SK-N-SH (cell line): ENCODE data around the gene VEGFB. TPM values are rescaled to one million over a fixed set of nuclear protein-coding genes. Genes with fewer than 3 reads are reported as not detected.
A peak's percentile ranks its signal among the peaks of the same experiment; 100 is the strongest.

Source experiments
- CTCF ChIA-PET: fragments of 300-600, 350-600 bp; formaldehyde crosslinking; extraction: SDS; loops from one replicate; lab custom pipeline; 2021; lab: Yijun Ruan, JAX
- POLR2A ChIA-PET: fragments of 350-600 bp; sonication (Branson Sonifier 250); formaldehyde crosslinking; extraction: SDS; loops from one replicate; lab custom pipeline; 2020; ENCODE audit warnings: antibody characterized with exemption, inconsistent platforms; lab: Yijun Ruan, JAX
- DNase-seq: peaks from one replicate; pipeline ENCODE4 v3.0.0; 2012
- H2AFZ ChIP-seq: fragments of 200-600 bp; sonication (generic); 2 replicates; pipeline ENCODE4 v1.8.1; 2016; ENCODE audit warnings: antibody characterized with exemption, mild to moderate bottlenecking, low read depth
- H3F3A ChIP-seq: fragments of 200-600 bp; sonication (generic); replicated peaks from 2 replicates; pipeline ENCODE3; 2016; ENCODE audit warnings: antibody characterized with exemption, mild to moderate bottlenecking; ENCODE audit not compliant: insufficient read depth
- H3K27ac ChIP-seq, 2 experiments: fragments of 200-500 bp in 1 of 2; fragments of 200-600 bp in 1 of 2; sonication (Bioruptor generic) in 1 of 2; sonication (generic), shearing (Covaris generic) in 1 of 2; 2 replicates each; pipeline versions ENCODE4 v1.5.1 to v1.6.1; 2014 to 2016; ENCODE audit warnings: low read depth in 2 of 2, inconsistent platforms in 1 of 2, low read length in 1 of 2, mild to moderate bottlenecking in 1 of 2, mixed read lengths in 1 of 2
- H3K27me3 ChIP-seq: fragments of 200-600 bp; sonication (generic), shearing (Covaris generic); 2 replicates; pipeline ENCODE4 v1.6.1; 2016; ENCODE audit warnings: mixed run types; ENCODE audit not compliant: insufficient read depth
- H3K36me3 ChIP-seq, 2 experiments: fragments of 200-500 bp in 1 of 2; fragments of 200-600 bp in 1 of 2; sonication (Bioruptor generic) in 1 of 2; sonication (generic) in 1 of 2; replicated peaks in 1 of 2; 2 replicates each; pipeline versions ENCODE3 to v1.5.1; 2014 to 2016; ENCODE audit warnings: low read length in 1 of 2, mild to moderate bottlenecking in 1 of 2; ENCODE audit not compliant: insufficient read depth in 2 of 2, control insufficient read depth in 1 of 2
- H3K4me1 ChIP-seq, 2 experiments: fragments of 200-500 bp in 1 of 2; fragments of 200-600 bp in 1 of 2; sonication (Bioruptor generic) in 1 of 2; sonication (generic), shearing (Covaris generic) in 1 of 2; 2 replicates each; pipeline versions ENCODE4 v1.5.1 to v1.6.1; 2014 to 2016; ENCODE audit warnings: low read depth in 1 of 2, low read length in 1 of 2, mixed run types in 1 of 2; ENCODE audit not compliant: insufficient read depth in 2 of 2, control insufficient read depth in 1 of 2
- H3K4me2 ChIP-seq: fragments of 200-600 bp; sonication (generic), shearing (Covaris generic); 2 replicates; pipeline ENCODE4 v1.6.1; 2017; ENCODE audit warnings: mixed run types
- H3K4me3 ChIP-seq, 2 experiments: fragments of 200-500 bp in 1 of 2; fragments of 200-600 bp in 1 of 2; sonication (Bioruptor generic) in 1 of 2; sonication (generic), shearing (Covaris generic) in 1 of 2; 2 replicates each; pipeline versions ENCODE4 v1.5.1 to v1.8.1; 2014 to 2016; ENCODE audit warnings: low read depth in 2 of 2, inconsistent platforms in 1 of 2, low read length in 1 of 2, mild to moderate bottlenecking in 1 of 2, mixed read lengths in 1 of 2, moderate library complexity in 1 of 2
- H3K79me2 ChIP-seq: fragments of 200-600 bp; sonication (generic); 2 replicates; pipeline ENCODE4 v1.8.1; 2017; ENCODE audit warnings: mild to moderate bottlenecking; ENCODE audit not compliant: insufficient read depth
- H3K9ac ChIP-seq: fragments of 200-600 bp; sonication (generic); 2 replicates; pipeline ENCODE4 v1.6.1; 2017; ENCODE audit warnings: mixed run types
- H3K9me2 ChIP-seq: fragments of 200-600 bp; sonication (generic); 2 replicates; pipeline ENCODE4 v1.6.1; 2017; ENCODE audit warnings: mixed run types
- H3K9me3 ChIP-seq: fragments of 200-600 bp; sonication (generic); 2 replicates; pipeline ENCODE4 v1.6.1; 2017; ENCODE audit warnings: mixed run types, mild to moderate bottlenecking, moderate library complexity
- H4K20me1 ChIP-seq: fragments of 200-600 bp; sonication (generic); 2 replicates; pipeline ENCODE4 v1.6.1; 2017; ENCODE audit warnings: mild to moderate bottlenecking, mixed run types; ENCODE audit not compliant: insufficient read depth
- ELF1 ChIP-seq: IDR thresholded peaks from 2 replicates; pipeline ENCODE4 v1.4.0; 2012
- EP300 ChIP-seq, 2 experiments: IDR thresholded peaks; 2 replicates each; pipeline versions ENCODE4 v1.4.0 to v1.6.1; 2012; ENCODE audit warnings: borderline replicate concordance in 1 of 2, low read depth in 1 of 2, low read length in 1 of 2
- GABPA ChIP-seq: IDR thresholded peaks from 2 replicates; pipeline ENCODE4 v1.4.0; 2012; ENCODE audit warnings: low read depth, mild to moderate bottlenecking
- GATA2 ChIP-seq: sonication (generic); formaldehyde crosslinking; IDR thresholded peaks from 2 replicates; pipeline ENCODE4 v1.5.0; 2020; ENCODE audit warnings: mild to moderate bottlenecking, missing genetic modification reagents
- NFIC ChIP-seq: IDR thresholded peaks from 2 replicates; pipeline ENCODE4 v1.4.0; 2012; ENCODE audit warnings: borderline replicate concordance
- TCF12 ChIP-seq: IDR thresholded peaks from 2 replicates; pipeline ENCODE4 v1.4.0; 2012
- TEAD4 ChIP-seq: IDR thresholded peaks from 2 replicates; pipeline ENCODE4 v1.4.0; 2012; ENCODE audit warnings: mild to moderate bottlenecking, borderline replicate concordance; ENCODE audit not compliant: insufficient read depth
- YY1 ChIP-seq: IDR thresholded peaks from 2 replicates; pipeline ENCODE4 v1.4.0; 2012; ENCODE audit warnings: low read depth, mild to moderate bottlenecking
- WGBS: methylation state at CpG from one replicate; pipeline ENCODE4 v1.1.6; 2017; ENCODE audit warnings: low lambda C conversion rate; 5-methylcytosine and 5-hydroxymethylcytosine counted together
- polyA plus RNA-seq, 3 experiments: library from polyadenylated mRNA; depleted of rRNA; stranded (reverse); fragments of >200 nt; gene quantifications; 2 replicates each; pipeline ENCODE4 v1.2.3, GENCODE V29; 2012
- TF ChIP-seq, protein P1 (sequence below): IDR thresholded peaks from 2 replicates; pipeline ENCODE4 v1.4.0; 2012; ENCODE audit warnings: low read depth
- TF ChIP-seq, protein P2 (sequence below): fragments of 150-350 bp; IDR thresholded peaks from 2 replicates; pipeline ENCODE4 v1.6.1; 2016; ENCODE audit warnings: mild to moderate bottlenecking, low read depth, low read length
- TF ChIP-seq, protein P3 (sequence below): IDR thresholded peaks from 2 replicates; pipeline ENCODE4; 2012
- TF ChIP-seq, protein P4 (sequence below): IDR thresholded peaks from 2 replicates; pipeline ENCODE4 v1.6.1; 2012; ENCODE audit warnings: mild to moderate bottlenecking, low read depth, low read length, moderate library complexity

Gene VEGFB
- polyA plus RNA-seq, 1 of the 3 experiments (the other 2 are of a cell fraction): 29.9 TPM

DNA sequence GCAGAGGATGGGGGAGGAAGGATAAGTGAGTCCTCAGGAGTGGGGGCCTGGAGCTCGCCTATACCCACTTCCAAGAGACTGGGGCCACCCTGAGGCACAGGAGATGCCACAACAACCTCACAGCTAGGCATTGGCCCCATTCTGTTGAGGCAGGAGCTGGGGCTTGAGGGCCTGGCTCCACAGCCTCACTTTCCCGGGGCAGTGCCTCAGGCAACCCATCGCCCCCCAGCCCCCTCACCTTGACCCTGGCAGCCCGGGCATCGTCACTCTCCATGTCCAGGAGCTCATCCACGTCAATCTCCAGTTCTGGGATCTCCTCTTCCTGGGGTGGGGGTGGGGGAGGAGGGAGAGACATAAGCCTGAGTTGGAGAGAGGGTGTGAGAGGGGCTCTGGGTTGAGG, 10.6 kb downstream of the VEGFB start:
- Histone ChIP-seq H3K27me3 (no peaks in the 10 kb centered on the region), H3K36me3 (peaks cover 10 to 14% of the 10 kb centered on the region in 2 experiments), H3F3A (peaks cover 17% of the 10 kb centered on the region), H2AFZ (no peak overlapping the region), H3K79me2 (peaks cover 48% of the 10 kb centered on the region), H4K20me1 (no peaks in the 10 kb centered on the region), H3K9ac (peak overlapping the region; percentile 72; the same call in 1 of the 2 replicates), H3K4me1 (peaks cover 14 to 42% of the 10 kb centered on the region in 2 experiments; a peak in 2 of 4 replicates), H3K9me2 (no peaks in the 10 kb centered on the region), H3K4me3 (peak overlapping the region; percentile 75 to 98)
- no peak for DNase-seq
- 21% methylated on average over 5 of the region's 6 CpGs for WGBS
- POLR2A ChIA-PET: interaction anchor here (0.6 to 12.4 kb wide), 9 partner anchors 11 to 382 kb away, joined by 3 to 112 read pairs (median 3); partner anchors contain the start of gene ESRRA
- CTCF ChIA-PET: interaction anchor here (1.0 to 3.4 kb wide), 4 partner anchors 14 to 1085 kb away, joined by 3 to 14 read pairs (median 6); partner anchors contain the start of gene DNAJC4
- TF ChIP-seq ELF1 (no peak), GABPA (no peak), TCF12 (no peak)
- TF ChIP-seq, protein P1, sequence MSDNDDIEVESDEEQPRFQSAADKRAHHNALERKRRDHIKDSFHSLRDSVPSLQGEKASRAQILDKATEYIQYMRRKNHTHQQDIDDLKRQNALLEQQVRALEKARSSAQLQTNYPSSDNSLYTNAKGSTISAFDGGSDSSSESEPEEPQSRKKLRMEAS: no peak
- TF ChIP-seq, protein P2, sequence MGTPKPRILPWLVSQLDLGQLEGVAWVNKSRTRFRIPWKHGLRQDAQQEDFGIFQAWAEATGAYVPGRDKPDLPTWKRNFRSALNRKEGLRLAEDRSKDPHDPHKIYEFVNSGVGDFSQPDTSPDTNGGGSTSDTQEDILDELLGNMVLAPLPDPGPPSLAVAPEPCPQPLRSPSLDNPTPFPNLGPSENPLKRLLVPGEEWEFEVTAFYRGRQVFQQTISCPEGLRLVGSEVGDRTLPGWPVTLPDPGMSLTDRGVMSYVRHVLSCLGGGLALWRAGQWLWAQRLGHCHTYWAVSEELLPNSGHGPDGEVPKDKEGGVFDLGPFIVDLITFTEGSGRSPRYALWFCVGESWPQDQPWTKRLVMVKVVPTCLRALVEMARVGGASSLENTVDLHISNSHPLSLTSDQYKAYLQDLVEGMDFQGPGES: no peak
- TF ChIP-seq, protein P3, sequence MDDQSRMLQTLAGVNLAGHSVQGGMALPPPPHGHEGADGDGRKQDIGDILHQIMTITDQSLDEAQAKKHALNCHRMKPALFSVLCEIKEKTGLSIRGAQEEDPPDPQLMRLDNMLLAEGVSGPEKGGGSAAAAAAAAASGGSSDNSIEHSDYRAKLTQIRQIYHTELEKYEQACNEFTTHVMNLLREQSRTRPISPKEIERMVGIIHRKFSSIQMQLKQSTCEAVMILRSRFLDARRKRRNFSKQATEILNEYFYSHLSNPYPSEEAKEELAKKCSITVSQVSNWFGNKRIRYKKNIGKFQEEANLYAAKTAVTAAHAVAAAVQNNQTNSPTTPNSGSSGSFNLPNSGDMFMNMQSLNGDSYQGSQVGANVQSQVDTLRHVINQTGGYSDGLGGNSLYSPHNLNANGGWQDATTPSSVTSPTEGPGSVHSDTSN: no peak
- TF ChIP-seq, protein P4, sequence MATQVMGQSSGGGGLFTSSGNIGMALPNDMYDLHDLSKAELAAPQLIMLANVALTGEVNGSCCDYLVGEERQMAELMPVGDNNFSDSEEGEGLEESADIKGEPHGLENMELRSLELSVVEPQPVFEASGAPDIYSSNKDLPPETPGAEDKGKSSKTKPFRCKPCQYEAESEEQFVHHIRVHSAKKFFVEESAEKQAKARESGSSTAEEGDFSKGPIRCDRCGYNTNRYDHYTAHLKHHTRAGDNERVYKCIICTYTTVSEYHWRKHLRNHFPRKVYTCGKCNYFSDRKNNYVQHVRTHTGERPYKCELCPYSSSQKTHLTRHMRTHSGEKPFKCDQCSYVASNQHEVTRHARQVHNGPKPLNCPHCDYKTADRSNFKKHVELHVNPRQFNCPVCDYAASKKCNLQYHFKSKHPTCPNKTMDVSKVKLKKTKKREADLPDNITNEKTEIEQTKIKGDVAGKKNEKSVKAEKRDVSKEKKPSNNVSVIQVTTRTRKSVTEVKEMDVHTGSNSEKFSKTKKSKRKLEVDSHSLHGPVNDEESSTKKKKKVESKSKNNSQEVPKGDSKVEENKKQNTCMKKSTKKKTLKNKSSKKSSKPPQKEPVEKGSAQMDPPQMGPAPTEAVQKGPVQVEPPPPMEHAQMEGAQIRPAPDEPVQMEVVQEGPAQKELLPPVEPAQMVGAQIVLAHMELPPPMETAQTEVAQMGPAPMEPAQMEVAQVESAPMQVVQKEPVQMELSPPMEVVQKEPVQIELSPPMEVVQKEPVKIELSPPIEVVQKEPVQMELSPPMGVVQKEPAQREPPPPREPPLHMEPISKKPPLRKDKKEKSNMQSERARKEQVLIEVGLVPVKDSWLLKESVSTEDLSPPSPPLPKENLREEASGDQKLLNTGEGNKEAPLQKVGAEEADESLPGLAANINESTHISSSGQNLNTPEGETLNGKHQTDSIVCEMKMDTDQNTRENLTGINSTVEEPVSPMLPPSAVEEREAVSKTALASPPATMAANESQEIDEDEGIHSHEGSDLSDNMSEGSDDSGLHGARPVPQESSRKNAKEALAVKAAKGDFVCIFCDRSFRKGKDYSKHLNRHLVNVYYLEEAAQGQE: no peak
- TF ChIP-seq, all 33 proteins: peak for 0
- Histone ChIP-seq H3K4me2 (peak overlapping the region; percentile 77), H3K27ac (peak overlapping the region; percentile 63 to 89), H3K9me3 (no peaks in the 10 kb centered on the region)

DNA sequence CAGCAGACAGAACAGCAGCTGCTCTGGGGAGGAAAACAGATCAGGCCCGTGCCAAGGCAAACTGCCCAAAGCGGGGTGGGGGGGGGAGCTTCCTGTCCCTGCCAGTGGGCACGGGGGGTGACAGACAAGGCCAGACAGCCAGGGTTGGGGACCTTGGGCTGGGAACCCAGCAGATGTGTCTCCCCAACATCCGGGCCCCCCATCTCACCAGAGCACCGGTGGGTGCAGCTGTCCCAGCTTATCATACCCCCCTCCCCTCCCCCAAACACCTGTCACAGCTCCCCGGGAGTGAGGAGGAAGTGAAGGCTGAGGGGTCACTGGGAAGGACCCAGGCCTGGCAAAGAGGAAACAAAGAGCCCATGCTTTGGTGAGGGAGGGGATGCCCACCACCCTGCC, 11.0 kb downstream of the VEGFB start:
- Histone ChIP-seq H3K79me2 (peaks cover 48% of the 10 kb centered on the region), H4K20me1 (no peaks in the 10 kb centered on the region), H3K9me3 (no peaks in the 10 kb centered on the region), H3F3A (peaks cover 13% of the 10 kb centered on the region), H3K9me2 (no peaks in the 10 kb centered on the region), H3K36me3 (peaks cover 10 to 14% of the 10 kb centered on the region in 2 experiments), H3K4me2 (peak overlapping the region; percentile 77), H2AFZ (no peak overlapping the region), H3K4me3 (peak overlapping the region; percentile 75 to 98), H3K27ac (peak overlapping the region; percentile 63 to 89), H3K4me1 (peaks cover 10 to 39% of the 10 kb centered on the region in 2 experiments; a peak in 2 of 4 replicates), H3K27me3 (no peaks in the 10 kb centered on the region), H3K9ac (peak overlapping the region; percentile 72; the same call in 1 of the 2 replicates)
- 0% methylated on average over 5 of the region's 6 CpGs for WGBS
- ChIA-PET CTCF (interaction anchor here (1.0 to 3.4 kb wide), 6 partner anchors 15 to 1084 kb away, joined by 3 to 20 read pairs (median 8); partner anchors contain the start of genes DNAJC4 and ESRRA), POLR2A (interaction anchor here (1.0 to 12.4 kb wide), 7 partner anchors 18 to 64 kb away, joined by 3 to 112 read pairs (median 3); partner anchors contain the start of gene ESRRA)
- DNase-seq: no peak
- TF ChIP-seq TEAD4 (0 out of 2 replicates have a peak, but pooled peaks have one; percentile 15), EP300 (IDR thresholded peaks at IDR 0.05; ENCODE audit: borderline replicate concordance in 1 of 2, low read depth in 1 of 2, low read length in 1 of 2) (peak in 1 of 2 experiments; percentile 32; a peak in 1 of 4 replicates), YY1 (no peak), GABPA (peak; percentile 28; the same call in 1 of the 2 replicates), GATA2 (CRISPR knock-in tag) (no peak), NFIC (0 out of 2 replicates have a peak, but pooled peaks have one; percentile 16)
- TF ChIP-seq, protein P3: peak; percentile 26
